ENCODE measurements around the gene SLC44A4. TPM values are rescaled to one million over a fixed set of nuclear protein-coding genes. Genes with fewer than 3 reads are reported as not detected.

SLC44A4 gene
- polyA plus RNA-seq, 1 donor: 157 TPM

- peaks cover 57% of the 10 kb centered on the region for H3K36me3 ChIP-seq (ENCODE audit: control insufficient read depth, insufficient read depth, low read length)
- H3K27me3 ChIP-seq (ENCODE audit: control insufficient read depth, insufficient read depth, low read length): no peaks in the 10 kb centered on the region
- H3K9me3 ChIP-seq (ENCODE audit: control insufficient read depth, low read depth, low read length): no peaks in the 10 kb centered on the region
- WGBS (ENCODE audit: insufficient coverage, low lambda C conversion rate): 100% methylated on average over 1 of the region's 10 CpGs
- DNase-seq: no peak
- peaks cover 22% of the 10 kb centered on the region for H3K4me1 ChIP-seq (ENCODE audit: control insufficient read depth, insufficient read depth, low read length)
- no peak overlapping the region for H3K27ac ChIP-seq (ENCODE audit: low read length)
- H3K4me3 ChIP-seq (ENCODE audit: low read length): no peak overlapping the region
Observed at GRCh38 chr6:31880616-31881015, 1.8 kb upstream of the SLC44A4 start.

- H3K27me3 ChIP-seq (ENCODE audit: control insufficient read depth, insufficient read depth, low read length): no peaks in the 10 kb centered on the region
- WGBS (ENCODE audit: insufficient coverage, low lambda C conversion rate): no CpG with 5 or more reads among the region's 10 CpGs
- DNase-seq: no peak
- peaks cover 54% of the 10 kb centered on the region for H3K36me3 ChIP-seq (ENCODE audit: control insufficient read depth, insufficient read depth, low read length)
- H3K4me1 ChIP-seq (ENCODE audit: control insufficient read depth, insufficient read depth, low read length): peaks cover 22% of the 10 kb centered on the region
- H3K4me3 ChIP-seq (ENCODE audit: low read length): no peak overlapping the region
- H3K9me3 ChIP-seq (ENCODE audit: control insufficient read depth, low read depth, low read length): no peaks in the 10 kb centered on the region
- peak overlapping the region; percentile 99 for H3K27ac ChIP-seq (ENCODE audit: low read length)
Observed at GRCh38 chr6:31879901-31880300, 1.1 kb upstream of the SLC44A4 start.

- Histone ChIP-seq H3K4me3 (ENCODE audit: low read length) (peak overlapping the region; percentile 79), H3K4me1 (ENCODE audit: control insufficient read depth, insufficient read depth, low read length) (peaks cover 22% of the 10 kb centered on the region), H3K27ac (ENCODE audit: low read length) (peak overlapping the region; percentile 99), H3K9me3 (ENCODE audit: control insufficient read depth, low read depth, low read length) (no peaks in the 10 kb centered on the region), H3K27me3 (ENCODE audit: control insufficient read depth, insufficient read depth, low read length) (no peaks in the 10 kb centered on the region), H3K36me3 (ENCODE audit: control insufficient read depth, insufficient read depth, low read length) (peaks cover 51% of the 10 kb centered on the region)
- DNase-seq: no peak
- no CpG with 5 or more reads among the region's 13 CpGs for WGBS (ENCODE audit: insufficient coverage, low lambda C conversion rate)
Observed at GRCh38 chr6:31879143-31879542, 346 bp upstream of the SLC44A4 start.

GRCh38 chr6:31878222-31878621 is 575 bp downstream of the SLC44A4 start:
- H3K9me3 ChIP-seq (ENCODE audit: control insufficient read depth, low read depth, low read length): no peaks in the 10 kb centered on the region
- no CpG with 5 or more reads among the region's 3 CpGs for WGBS (ENCODE audit: insufficient coverage, low lambda C conversion rate)
- DNase-seq: no peak
- peak overlapping the region; percentile 79 for H3K4me3 ChIP-seq (ENCODE audit: low read length)
- no peaks in the 10 kb centered on the region for H3K27me3 ChIP-seq (ENCODE audit: control insufficient read depth, insufficient read depth, low read length)
- peak overlapping the region; percentile 99 for H3K27ac ChIP-seq (ENCODE audit: low read length)
- peaks cover 22% of the 10 kb centered on the region for H3K4me1 ChIP-seq (ENCODE audit: control insufficient read depth, insufficient read depth, low read length)
- peaks cover 46% of the 10 kb centered on the region for H3K36me3 ChIP-seq (ENCODE audit: control insufficient read depth, insufficient read depth, low read length)

GRCh38 chr6:31877651-31878161 is 1.1 kb downstream of the SLC44A4 start:
- WGBS (ENCODE audit: insufficient coverage, low lambda C conversion rate): no CpG with 5 or more reads among the region's 10 CpGs
- peaks cover 41% of the 10 kb centered on the region for H3K36me3 ChIP-seq (ENCODE audit: control insufficient read depth, insufficient read depth, low read length)

GRCh38 chr6:31877125-31877650 is 1.6 kb downstream of the SLC44A4 start:
- Histone ChIP-seq H3K9me3 (ENCODE audit: control insufficient read depth, low read depth, low read length) (no peaks in the 10 kb centered on the region), H3K36me3 (ENCODE audit: control insufficient read depth, insufficient read depth, low read length) (peaks cover 40% of the 10 kb centered on the region), H3K27ac (ENCODE audit: low read length) (peak overlapping the region; percentile 99), H3K4me1 (ENCODE audit: control insufficient read depth, insufficient read depth, low read length) (peaks cover 22% of the 10 kb centered on the region), H3K4me3 (ENCODE audit: low read length) (peak overlapping the region; percentile 79), H3K27me3 (ENCODE audit: control insufficient read depth, insufficient read depth, low read length) (no peaks in the 10 kb centered on the region)
- DNase-seq: peak in 1 of 2 donors; percentile 74
- no CpG with 5 or more reads among the region's 3 CpGs for WGBS (ENCODE audit: insufficient coverage, low lambda C conversion rate)

More at GRCh38 chr6:31877651-31878161, 1.1 kb downstream of the SLC44A4 start:
- Histone ChIP-seq H3K4me3 (ENCODE audit: low read length) (peak overlapping the region; percentile 79), H3K27ac (ENCODE audit: low read length) (peak overlapping the region; percentile 99), H3K27me3 (ENCODE audit: control insufficient read depth, insufficient read depth, low read length) (no peaks in the 10 kb centered on the region), H3K9me3 (ENCODE audit: control insufficient read depth, low read depth, low read length) (no peaks in the 10 kb centered on the region), H3K4me1 (ENCODE audit: control insufficient read depth, insufficient read depth, low read length) (peaks cover 22% of the 10 kb centered on the region)
- peak; percentile 93 to 97 for DNase-seq

- no peaks in the 10 kb centered on the region for H3K9me3 ChIP-seq (ENCODE audit: control insufficient read depth, low read depth, low read length)
- DNase-seq: no peak
- H3K27me3 ChIP-seq (ENCODE audit: control insufficient read depth, insufficient read depth, low read length): no peaks in the 10 kb centered on the region
- H3K4me3 ChIP-seq (ENCODE audit: low read length): no peak overlapping the region
- peaks cover 22% of the 10 kb centered on the region for H3K4me1 ChIP-seq (ENCODE audit: control insufficient read depth, insufficient read depth, low read length)
- no CpG with 5 or more reads among the region's 7 CpGs for WGBS (ENCODE audit: insufficient coverage, low lambda C conversion rate)
- H3K36me3 ChIP-seq (ENCODE audit: control insufficient read depth, insufficient read depth, low read length): peaks cover 40% of the 10 kb centered on the region
- H3K27ac ChIP-seq (ENCODE audit: low read length): peak overlapping the region; percentile 99
Observed at GRCh38 chr6:31876357-31876756, 2.4 kb downstream of the SLC44A4 start.

- no peak for DNase-seq
- H3K4me3 ChIP-seq (ENCODE audit: low read length): no peak overlapping the region
- H3K36me3 ChIP-seq (ENCODE audit: control insufficient read depth, insufficient read depth, low read length): peaks cover 40% of the 10 kb centered on the region
- H3K27ac ChIP-seq (ENCODE audit: low read length): no peak overlapping the region
- H3K27me3 ChIP-seq (ENCODE audit: control insufficient read depth, insufficient read depth, low read length): no peaks in the 10 kb centered on the region
- no peaks in the 10 kb centered on the region for H3K9me3 ChIP-seq (ENCODE audit: control insufficient read depth, low read depth, low read length)
- 95% methylated on average over 3 of the region's 5 CpGs for WGBS (ENCODE audit: insufficient coverage, low lambda C conversion rate)
- H3K4me1 ChIP-seq (ENCODE audit: control insufficient read depth, insufficient read depth, low read length): peaks cover 22% of the 10 kb centered on the region
Observed at GRCh38 chr6:31875877-31876276, 2.9 kb downstream of the SLC44A4 start.

- no peak overlapping the region for H3K27ac ChIP-seq (ENCODE audit: low read length)
- DNase-seq: no peak
- H3K9me3 ChIP-seq (ENCODE audit: control insufficient read depth, low read depth, low read length): no peaks in the 10 kb centered on the region
- 58% methylated on average over 2 of the region's 5 CpGs for WGBS (ENCODE audit: insufficient coverage, low lambda C conversion rate)
- no peak overlapping the region for H3K4me3 ChIP-seq (ENCODE audit: low read length)
- H3K36me3 ChIP-seq (ENCODE audit: control insufficient read depth, insufficient read depth, low read length): peaks cover 38% of the 10 kb centered on the region
- H3K27me3 ChIP-seq (ENCODE audit: control insufficient read depth, insufficient read depth, low read length): no peaks in the 10 kb centered on the region
- peaks cover 22% of the 10 kb centered on the region for H3K4me1 ChIP-seq (ENCODE audit: control insufficient read depth, insufficient read depth, low read length)
Observed at GRCh38 chr6:31874836-31875572, 3.8 kb downstream of the SLC44A4 start.

GRCh38 chr6:31874084-31874670 is 4.6 kb downstream of the SLC44A4 start:
- no peak overlapping the region for H3K27ac ChIP-seq (ENCODE audit: low read length)
- no peaks in the 10 kb centered on the region for H3K27me3 ChIP-seq (ENCODE audit: control insufficient read depth, insufficient read depth, low read length)
- H3K4me1 ChIP-seq (ENCODE audit: control insufficient read depth, insufficient read depth, low read length): peaks cover 16% of the 10 kb centered on the region
- no CpG with 5 or more reads among the region's 4 CpGs for WGBS (ENCODE audit: insufficient coverage, low lambda C conversion rate)
- no peak overlapping the region for H3K4me3 ChIP-seq (ENCODE audit: low read length)
- H3K36me3 ChIP-seq (ENCODE audit: control insufficient read depth, insufficient read depth, low read length): peaks cover 39% of the 10 kb centered on the region
- no peak for DNase-seq
- no peaks in the 10 kb centered on the region for H3K9me3 ChIP-seq (ENCODE audit: control insufficient read depth, low read depth, low read length)

All from large intestine (tissue), 3 donors.